Stimulated activated CD8-positive, alpha-beta memory T cell treated with anti-CD3 and anti-CD28 coated beads, Interleukin-15, amount 100 ng/mL, for 48 hours (primary cell): Measurements from ENCODE around the gene CELF3.
"Not testable (repeated sequence)": the region's sequence is repeated elsewhere in the genome, so short reads cannot be mapped to it uniquely, and the experiment has no call there.

Experiments used
- DNase-seq, 2 donors: peaks; one replicate each; pipeline ENCODE4 v3.0.0-alpha.2; 2020; ENCODE audit warnings: low read depth in 2 of 2

Gene CELF3

GRCh38 chr1:151703813-151704212, 12.8 kb downstream of the CELF3 start:
- no peak for DNase-seq

DNA sequence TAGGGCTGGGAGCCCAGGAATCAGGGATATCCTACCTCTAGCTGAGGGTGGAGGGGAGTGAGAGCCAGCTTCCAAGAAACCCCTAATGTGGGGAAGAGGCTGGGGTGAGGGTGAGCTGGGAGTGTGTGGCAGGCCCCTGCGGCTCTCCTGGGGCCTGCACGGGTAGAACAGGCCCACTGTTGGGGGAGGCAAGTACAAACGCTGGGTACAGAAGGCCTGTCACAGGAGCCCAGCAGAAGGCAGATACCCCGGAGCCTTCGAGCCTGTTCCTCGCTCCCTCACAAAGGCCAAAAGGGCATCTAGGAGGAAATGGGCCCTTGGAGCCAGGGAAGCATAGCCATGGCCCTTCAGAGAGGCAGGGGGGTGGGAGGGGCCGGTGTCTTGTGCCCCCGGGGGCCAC, 13.7 kb downstream of the CELF3 start:
- DNase-seq: no peak

DNA sequence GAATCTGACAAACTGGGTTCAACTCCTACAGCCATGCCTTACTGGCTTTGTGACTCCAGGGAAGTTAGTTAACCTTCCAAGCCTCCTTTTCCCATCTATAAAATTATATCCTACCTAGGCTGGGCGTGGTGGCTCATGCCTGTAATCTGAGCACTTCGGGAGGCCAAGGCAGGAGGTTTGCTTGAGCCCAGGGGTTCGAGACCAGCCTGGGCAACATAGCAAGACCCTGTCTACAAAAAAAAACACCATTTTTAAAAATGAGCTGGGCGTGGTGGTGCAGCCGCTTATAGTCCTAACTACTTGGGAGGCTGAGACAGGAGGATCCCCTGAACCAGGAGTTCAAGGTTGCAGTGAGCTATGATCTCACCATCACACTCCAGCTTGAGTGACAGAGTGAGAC, 15.1 kb downstream of the CELF3 start:
- no peak for DNase-seq

- DNase-seq: no peak
Measured at GRCh38 chr1:151693057-151693651, 23.4 kb downstream of the CELF3 start.

DNA sequence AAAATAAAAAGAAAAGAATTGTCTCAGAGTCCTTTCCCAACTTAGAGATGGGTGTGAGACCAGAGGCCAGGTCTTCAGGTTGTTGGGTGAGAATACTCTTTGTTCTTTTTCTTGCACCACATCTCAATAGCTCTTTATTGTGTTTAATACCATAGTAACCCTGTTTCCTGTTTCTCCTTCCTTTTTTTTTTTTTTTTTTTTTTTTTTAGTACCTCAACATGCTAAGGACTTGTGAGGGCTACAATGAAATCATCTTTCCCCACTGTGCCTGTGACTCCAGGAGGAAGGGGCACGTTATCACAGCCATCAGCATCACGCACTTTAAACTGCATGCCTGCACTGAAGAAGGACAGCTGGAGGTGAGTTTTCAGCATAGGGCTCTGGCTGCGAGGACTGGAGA, 24.4 kb downstream of the CELF3 start:
- DNase-seq: no peak

GRCh38 chr1:151689494-151689893, 27.1 kb downstream of the CELF3 start:
- DNase-seq: no peak

- DNase-seq: no peak
Measured at GRCh38 chr1:151686561-151686960, 30.0 kb downstream of the CELF3 start.

DNA sequence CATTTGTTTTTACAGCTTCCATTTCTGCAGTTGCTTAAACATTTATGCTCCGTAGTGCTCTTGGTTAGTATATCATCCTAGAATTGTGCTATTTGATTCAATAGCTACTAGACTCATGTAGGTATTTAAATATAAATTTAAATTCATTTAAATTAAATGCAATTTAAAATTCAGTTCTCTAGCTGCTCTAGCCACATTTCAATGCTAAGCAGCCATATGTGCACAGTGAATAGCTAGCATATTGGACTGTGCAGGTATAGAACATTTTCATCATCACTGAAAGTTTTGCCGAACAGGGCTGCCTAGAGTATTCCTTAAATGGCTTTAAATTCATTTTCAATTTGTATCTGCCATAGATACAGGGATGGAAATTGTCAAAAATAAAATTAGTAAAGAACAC, 32.5 kb downstream of the CELF3 start:
- DNase-seq: no peak

- not testable (repeated sequence) for DNase-seq
Measured at GRCh38 chr1:151682901-151683300, 33.7 kb downstream of the CELF3 start.

DNA sequence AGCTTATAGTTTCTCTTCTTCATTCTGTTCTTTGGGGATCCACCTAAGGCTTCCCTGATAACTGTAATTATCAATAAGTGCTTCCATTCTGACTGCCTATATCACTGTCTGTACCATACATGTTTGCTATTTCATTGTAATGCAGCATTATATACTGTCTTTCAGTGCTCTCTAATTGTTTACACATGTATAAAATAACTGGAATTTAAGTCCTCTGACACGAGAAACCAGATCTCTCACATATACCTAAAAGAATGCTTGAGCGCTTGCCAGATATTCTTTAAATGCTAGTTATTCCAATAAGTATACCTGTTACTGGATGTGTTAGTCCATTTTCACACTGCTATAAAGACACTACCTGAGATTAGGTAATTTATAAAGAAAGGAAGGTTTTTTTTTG, 34.7 kb downstream of the CELF3 start:
- DNase-seq: no peak

DNA sequence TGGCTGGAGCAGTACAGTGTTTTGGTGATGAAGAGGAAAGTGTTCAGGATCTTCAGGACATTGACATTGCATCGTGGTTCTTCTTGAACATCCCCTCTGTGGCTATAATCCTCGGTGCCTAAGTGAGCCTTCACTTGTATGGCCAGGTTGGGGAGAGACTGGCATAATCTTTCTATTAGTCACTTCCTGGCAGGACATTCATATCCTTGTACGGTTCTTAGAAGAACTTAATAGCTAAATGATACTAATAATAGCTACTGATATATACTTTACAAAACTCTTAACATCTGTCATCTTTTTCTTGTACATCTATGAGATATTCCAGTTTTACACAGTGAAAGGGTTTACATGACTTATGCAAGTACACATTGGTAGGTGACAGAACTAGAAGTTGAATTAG, 35.8 kb downstream of the CELF3 start:
- no peak for DNase-seq

DNA sequence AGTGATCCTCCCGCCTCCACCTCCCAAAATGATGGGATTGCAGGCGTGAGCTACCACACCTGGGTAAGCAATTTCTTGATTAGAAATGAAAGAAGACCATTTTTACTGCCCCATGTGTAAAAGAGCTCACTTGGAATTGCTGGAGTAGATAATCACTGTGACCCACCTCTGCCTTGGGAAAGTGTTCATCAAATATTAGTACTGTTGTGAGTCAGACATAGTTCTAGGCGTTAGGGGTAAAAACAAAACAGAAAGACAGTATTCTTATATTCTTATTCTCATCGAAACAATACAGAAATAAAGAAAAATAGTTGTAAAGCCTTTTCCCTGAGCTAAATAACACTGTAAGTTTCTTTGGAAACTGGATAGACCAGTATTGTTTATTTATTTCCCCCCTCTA, 36.2 kb downstream of the CELF3 start:
- DNase-seq: no peak

GRCh38 chr1:151673407-151673806, 43.2 kb downstream of the CELF3 start:
- no peak for DNase-seq

- not testable (repeated sequence) for DNase-seq
Measured at GRCh38 chr1:151670036-151670675, 46.4 kb downstream of the CELF3 start.

- DNase-seq: no peak
Measured at GRCh38 chr1:151668090-151668489, 48.5 kb downstream of the CELF3 start.

GRCh38 chr1:151661751-151662150, 54.9 kb downstream of the CELF3 start:
- no peak for DNase-seq

- no peak for DNase-seq
Measured at GRCh38 chr1:151655371-151655770, 61.2 kb downstream of the CELF3 start.

DNA sequence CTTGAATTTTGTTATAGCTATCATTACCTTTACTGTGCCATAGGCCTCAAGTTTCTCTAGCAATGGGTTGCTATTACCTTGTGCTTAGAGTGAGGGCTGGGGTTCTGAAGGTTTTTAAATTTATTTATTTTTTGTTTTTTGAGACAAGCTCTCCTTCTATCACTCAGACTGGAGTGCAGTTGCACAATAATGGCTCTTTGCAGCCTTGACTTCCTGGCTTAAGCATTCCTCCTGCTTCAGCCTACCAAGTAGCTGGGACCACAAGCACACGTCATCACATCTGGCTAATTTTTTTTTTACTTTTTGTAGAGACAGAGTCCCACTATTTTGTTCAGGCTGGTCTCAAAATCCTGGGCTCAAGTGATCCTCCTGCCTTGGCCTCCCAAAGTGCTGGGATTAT, 63.2 kb downstream of the CELF3 start:
- no peak for DNase-seq
